HG03064 (cell line): Measurements from ENCODE around the gene LYPD6B.

Experiments
- ATAC-seq: cut with Tn5 transposase; IDR thresholded peaks from one replicate; pipeline ENCODE4 v1.9.1; 2021; ENCODE audit warnings: low read depth; ENCODE audit not compliant: unreplicated experiment

Gene LYPD6B

DNA sequence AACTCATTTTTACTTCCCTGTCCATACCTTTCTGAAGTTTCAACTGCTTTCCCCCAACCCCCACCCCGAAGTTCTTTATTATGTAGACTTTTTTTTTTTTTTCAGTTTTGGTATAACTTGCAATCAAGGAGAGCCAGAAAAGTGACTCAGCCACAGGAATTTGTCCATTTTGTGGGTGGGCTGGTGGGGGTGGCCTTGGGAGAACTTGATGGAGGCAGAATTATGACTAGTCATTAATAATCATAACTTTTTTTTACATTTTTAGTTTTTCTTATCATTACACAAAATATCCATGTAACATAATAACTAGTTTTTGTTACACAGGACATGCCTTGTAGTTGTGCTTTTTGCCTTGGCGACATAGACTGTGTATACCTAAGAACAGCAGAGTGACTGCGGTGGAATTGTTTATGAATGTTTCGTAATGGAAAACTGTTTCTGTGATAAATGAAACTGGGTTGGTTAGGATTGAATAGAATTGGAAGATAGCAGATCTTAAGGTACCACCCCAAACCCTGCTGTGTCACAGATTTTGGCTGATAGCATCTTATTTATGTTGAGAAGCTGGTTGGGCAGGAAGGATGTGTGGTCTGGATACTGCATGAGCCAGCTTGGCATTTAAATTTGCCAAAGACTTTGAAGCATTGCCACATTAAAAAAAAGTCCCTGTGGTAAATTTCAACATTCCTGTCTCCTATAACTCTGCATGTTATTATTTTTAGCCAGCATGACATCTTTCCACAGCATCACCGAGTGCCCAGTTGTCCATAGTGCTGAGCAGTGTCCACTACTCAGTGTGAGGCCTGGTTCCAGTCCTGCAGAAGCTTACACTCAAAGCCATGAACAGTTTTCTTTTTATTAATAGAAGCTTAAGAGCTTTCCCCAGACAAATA lies 30.7 kb downstream of the LYPD6B start:
- ATAC-seq = no peak

- ATAC-seq = no peak
Observed at GRCh38 chr2:149070681-149071320, 32.3 kb downstream of the LYPD6B start.

DNA sequence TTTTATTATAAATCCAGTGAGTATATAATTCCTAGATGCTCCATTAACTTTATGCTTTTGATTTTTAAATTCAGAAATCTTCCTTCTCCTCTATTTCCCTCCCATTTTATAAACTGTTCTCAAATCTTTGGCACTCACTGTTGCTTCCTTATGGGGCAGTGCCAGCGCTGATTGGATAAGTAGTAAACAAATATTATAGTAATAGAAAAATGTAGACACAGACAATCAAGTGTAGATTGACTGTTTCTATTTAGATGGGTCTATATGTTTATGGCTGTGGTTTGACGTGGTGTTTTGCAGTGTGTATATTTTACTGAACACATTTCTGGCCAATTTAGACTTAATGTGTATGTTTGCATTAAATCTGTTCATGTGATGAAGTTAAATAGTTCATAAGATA lies 36.6 kb downstream of the LYPD6B start:
- ATAC-seq = no peak

GRCh38 chr2:149075853-149076252 lies 37.4 kb downstream of the LYPD6B start:
- ATAC-seq = no peak

GRCh38 chr2:149076863-149077412 lies 38.4 kb downstream of the LYPD6B start:
- ATAC-seq = no peak

DNA sequence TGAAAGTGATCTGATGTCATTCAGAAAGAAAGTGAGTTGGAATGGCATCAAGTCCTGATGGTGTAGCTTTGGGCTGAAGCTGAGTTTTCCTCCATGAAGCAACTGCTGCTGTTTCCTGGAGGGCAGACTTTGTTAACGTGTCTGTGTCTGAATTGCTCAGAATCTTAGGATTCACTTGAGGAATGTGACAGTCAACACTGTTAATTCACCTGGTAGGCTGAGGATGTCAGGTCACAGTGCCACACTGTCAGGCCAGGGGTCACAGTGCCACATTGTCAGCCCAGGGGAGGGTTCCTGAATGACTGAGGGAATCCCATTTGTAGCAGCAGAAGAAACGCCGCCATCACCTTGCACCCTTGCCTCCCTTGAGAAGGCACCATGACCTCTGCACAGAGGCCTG lies 39.4 kb downstream of the LYPD6B start:
- ATAC-seq = no peak

DNA sequence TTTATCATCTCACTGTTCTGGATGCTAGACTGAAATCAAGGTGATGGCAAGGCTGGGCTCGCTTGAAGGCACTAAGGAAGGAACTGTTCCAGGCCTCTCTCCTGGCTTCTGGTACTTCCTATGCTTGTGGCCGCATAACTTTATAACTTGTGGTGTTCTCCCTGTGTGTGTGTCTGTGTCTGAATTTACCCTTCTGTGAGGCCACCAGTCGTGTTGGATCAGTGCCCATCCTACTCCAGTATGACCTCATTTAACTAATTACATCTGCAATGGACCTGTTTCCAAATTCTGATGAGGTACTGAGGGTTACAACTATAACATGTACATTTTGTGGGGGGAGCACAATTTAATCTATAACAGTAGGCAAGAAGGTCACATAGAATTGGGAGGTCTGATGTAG lies 41.6 kb downstream of the LYPD6B start:
- ATAC-seq = no peak

DNA sequence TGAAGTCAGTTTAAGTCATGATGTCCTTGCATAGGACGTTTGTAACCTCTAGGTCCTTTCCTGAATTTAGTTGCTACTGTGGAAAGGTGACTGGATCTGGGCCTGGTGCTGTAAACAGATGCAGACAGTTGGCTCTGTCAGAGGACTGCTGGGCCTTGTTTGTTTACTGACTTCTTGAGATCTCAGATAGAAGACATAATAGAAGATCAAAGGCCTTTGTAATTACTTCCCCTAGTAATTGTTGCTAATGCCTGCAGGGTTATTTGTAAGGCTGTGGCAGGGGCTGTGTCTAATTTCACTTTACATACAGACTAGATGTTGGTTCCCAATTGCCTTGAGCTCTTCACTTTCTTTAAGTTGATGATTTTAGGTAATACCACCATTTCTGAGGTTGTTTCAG lies 42.5 kb downstream of the LYPD6B start:
- no peak for ATAC-seq

GRCh38 chr2:149082079-149082478 lies 43.6 kb downstream of the LYPD6B start:
- no peak for ATAC-seq

- no peak for ATAC-seq
Observed at GRCh38 chr2:149082735-149083134, 44.2 kb downstream of the LYPD6B start.

DNA sequence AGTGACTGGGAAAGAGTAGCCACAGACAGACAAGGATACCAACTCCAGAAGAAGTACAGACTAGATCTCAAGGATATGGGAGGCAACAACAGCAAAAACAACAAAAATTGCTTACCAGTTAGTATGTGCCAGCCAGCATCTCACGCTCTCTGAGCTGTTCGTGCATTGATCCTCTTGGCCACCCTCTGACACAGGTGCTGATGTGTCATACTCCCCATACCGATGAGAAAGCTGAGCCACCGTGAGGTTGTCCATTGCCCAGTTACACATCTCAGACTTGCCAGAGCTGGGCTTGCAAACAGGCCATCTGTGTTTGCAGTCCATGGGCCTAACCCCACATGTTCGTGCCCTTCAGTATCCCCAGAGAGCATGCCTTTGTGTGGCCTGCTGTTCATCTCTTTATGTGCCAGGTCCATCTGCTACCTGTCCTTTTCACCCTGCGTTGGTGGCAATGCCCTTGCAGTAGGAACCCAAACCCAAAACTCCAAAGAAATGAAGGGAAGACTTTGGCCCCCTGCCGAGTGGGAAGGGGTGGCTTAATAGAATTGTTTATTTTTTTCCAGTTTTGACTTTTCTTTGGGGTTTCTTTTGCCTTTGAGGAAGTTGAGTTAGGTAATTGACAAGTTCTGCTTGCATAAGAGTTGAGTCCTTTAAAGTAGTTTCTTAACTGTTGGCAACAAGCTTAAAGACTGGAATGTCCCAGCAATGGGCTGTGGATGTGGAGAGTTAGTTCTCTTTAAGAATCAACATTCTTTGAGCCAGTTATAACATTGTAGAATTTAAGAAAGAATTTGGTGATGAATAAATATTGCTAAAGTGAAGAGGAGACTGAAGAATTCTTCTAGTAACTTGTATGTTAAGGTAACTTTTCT lies 46.7 kb downstream of the LYPD6B start:
- ATAC-seq = no peak

DNA sequence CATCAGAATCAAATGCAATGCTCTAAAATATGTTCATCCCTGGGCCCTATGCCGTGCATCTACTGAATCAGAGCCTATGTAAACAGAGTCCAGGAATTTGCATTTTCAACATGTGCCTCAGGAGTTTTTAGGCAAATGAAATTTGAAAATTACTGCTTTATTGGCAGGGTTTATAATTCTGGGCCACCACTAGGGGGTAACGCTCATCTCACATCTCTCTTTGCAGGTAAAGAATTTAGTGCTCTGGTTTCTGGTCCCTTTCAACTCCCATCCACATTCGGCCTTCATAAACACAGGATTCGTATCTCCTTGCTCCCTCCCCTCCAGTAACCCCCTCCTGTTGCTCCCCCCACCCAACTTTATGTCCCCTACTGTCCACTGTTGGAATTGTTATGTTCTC lies 49.3 kb downstream of the LYPD6B start:
- no peak for ATAC-seq

DNA sequence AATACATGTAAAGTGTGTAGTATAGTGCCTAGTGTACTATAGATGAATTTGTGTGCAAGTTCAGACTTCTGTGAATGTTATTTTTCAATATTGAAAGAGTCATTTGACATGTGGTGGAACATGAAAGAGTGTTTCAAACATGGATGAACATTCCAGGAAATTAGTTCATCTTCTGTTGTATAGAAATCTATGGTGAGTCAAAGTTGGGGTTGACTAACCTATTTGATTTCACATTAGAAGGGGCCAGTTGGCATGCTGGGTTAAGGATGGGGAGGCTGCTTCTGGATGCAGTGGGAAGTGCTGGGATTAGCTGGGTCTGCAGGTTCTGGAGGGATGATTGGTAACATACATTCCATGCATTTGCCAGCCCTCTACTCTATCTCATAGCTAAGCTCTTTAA lies 50.6 kb downstream of the LYPD6B start:
- no peak for ATAC-seq

DNA sequence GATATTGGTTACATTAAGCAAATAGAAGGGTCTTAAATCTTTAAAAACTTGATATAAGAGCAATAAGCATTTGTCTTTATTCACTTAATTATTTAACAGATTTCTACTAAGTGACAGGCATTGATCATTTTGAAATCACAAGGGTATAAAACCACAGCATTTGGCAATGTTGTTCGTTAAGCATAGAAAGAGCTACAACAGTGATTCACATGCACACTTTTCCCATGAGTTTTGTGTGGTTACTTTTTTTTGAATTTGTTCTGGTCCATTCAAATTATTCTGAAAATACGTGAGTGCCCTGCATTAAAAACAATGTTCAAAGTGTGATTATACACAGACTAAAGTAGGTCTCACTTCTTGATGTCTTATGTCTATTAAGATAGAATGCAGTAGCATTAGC lies 52.2 kb downstream of the LYPD6B start:
- ATAC-seq = no peak

DNA sequence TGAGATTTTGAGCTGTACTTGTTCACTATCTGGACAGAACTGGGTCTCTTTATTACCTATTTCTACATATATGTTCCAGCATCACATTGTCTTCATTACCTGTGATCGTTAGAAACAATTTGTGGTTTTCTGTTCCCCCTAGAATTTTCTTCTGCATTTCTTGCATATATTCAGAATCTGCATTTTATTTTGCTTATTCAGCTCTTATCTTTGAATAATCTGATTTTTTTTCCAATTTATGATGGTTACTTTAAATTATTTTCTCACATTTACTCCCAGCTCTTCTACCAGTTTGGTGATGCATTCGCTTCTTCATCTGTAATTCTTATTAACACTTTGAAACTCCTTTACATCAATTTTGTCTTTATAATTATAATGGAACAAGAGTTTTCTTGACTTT lies 55.1 kb downstream of the LYPD6B start:
- ATAC-seq = no peak

DNA sequence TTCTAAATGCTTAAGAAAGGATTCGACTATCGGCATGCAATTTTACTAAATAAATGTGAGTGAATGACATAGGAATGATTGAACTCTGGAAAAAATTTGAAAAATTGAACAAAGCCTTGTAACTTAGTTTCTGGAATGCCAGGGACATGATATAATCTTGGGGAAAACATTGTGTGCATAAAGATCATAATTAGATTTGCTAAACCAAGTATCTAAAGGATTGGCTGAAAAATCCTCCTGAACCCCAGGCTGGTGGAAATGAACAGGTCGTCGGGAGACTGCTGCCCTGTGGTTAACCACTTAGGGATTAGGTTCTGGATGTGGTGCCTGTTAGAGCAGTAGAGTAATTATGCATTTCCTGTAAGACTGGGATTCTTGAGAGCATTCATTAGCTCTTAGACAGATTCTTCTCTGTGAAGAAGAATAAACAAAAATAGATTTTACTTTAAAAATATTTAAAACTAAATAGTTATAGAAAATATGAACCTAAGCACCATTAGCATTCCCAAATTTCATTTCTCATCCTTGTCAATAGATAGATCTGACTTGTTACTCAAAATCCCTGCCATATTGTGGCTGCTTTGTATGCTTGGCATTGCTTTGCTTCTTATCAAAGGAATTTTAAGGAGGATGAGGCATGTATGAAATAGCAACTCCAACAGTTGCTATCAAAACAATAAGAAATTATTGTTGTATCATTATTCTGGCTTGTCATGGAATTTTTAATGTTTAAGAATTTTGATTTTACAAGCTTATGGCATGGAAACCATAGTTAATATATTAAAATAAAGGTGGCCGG lies 55.9 kb downstream of the LYPD6B start:
- ATAC-seq = no peak

GRCh38 chr2:149098701-149099100 lies 60.2 kb downstream of the LYPD6B start:
- no peak for ATAC-seq

- ATAC-seq = no peak
Observed at GRCh38 chr2:149099298-149099697, 60.8 kb downstream of the LYPD6B start.

DNA sequence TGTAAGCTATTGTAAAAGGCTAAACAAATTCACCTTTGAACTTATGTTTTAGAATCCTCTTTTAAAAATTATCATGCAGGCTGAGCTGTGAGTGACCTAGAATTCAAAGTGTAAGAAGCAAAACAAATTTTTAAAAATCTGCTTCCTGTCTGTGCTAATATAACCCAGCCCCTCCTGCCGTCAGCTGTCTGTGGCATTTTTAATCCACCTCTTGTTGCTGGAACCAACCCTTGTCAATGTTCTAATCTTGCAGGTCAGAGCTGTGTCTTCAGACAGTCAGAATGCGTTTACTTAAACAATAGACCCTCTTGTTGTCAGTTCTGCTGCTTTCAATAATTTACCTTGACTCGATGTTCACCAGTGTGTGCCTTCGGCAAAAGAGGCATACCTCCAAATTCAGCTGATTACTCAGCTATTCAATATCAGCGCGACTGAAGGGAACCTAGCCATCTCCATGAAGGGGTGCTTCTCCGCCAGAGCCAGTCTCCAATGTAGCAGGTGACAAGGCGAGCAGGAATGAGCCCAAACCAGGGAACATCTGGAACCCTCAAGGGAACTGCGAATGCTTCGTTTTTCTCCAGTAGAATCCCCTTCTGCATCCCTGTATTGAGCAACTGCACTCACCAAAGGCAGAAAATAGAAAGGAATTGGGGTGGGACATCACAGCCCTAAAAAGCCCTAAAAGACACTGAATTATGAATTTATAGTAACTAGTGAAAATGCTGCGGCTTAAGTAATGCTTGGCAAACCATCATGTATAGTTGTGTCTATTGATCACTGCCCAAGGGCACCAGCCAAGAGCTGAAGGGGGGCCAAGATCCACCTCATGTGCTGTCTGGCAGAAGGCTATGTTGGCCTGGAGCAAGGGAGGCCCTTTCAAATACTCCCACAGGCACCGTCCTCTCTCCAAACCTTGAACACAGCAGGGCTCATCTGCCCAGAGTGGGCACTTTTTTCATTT lies 62.5 kb downstream of the LYPD6B start:
- no peak for ATAC-seq
